NCI-H1417 treated with DMSO at 0.1 percent for 48 hours (cell line): Measurements from ENCODE around the gene TRAF1.

ENCODE experiments used
- DNase-seq: peaks from one replicate; lab custom pipeline; 2025; lab: John Stamatoyannopoulos, UW

TRAF1 gene

GRCh38 chr9:120924698-120925534 lies 1.7 kb downstream of the TRAF1 start:
- DNase-seq, result no peak

DNA sequence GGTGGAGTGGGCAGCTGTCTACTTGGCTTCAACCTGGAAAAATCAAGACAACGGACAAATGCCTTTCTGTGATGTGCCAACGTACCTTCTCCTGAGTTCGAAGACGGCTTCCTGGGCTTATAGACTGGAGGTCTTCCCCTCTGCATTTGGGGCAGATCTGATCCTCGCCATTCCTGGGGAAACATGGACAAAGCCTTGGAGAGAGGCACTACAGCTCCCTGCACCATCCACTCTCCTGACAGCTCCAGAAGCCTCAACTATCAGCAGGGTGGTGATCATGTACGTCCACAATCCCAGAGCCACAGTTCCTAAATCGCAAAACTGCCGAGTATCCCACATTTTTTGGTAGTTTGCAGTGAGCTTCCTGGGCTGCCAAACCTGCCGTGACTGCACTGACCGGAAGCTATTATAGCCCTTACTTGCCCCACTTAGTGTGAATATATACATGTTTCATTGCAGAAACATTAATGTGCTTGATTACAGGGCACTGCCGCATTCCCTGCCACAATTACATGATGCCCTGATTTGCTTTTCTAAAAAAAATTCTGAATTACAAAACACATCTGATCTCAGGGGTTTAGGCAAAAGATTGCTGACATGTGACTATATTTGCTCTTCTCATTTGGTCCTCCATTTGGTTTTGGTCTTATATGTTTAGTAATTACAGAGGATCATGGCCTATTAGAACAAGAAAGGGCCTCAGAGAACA lies 2.8 kb downstream of the TRAF1 start:
- no peak for DNase-seq

GRCh38 chr9:120922404-120923195 lies 4.0 kb downstream of the TRAF1 start:
- DNase-seq, result no peak

DNA sequence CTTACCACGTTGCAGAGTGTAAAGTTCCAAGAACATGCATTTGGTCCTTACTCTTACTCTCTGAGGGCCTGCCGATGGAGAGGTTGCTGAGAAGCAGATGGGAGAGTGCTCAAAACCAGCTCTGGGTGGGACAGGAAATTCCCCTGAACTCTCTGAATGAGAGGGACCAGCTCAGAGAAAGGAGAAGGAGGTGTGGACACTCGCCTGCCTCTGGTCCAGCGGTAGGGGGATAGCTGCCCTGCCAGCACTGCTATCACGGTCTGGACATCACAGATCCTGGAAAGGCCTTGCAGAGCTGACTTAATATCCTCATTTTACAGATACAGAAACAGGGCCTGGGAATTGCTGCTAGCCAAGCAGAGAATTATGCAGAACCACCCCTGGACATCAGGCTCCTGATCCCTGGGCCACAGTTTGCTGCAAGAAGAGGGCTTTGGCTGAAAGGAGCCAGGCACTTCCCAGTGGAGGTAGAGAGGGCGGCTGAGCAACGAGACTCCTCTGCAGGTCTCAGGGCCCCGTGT lies 4.9 kb downstream of the TRAF1 start:
- DNase-seq, result no peak

- no peak for DNase-seq
Observed at GRCh38 chr9:120920806-120921178, 5.8 kb downstream of the TRAF1 start.

- DNase-seq, result no peak
Observed at GRCh38 chr9:120919843-120920805, 6.5 kb downstream of the TRAF1 start.

- DNase-seq, result no peak
Observed at GRCh38 chr9:120918931-120919842, 7.4 kb downstream of the TRAF1 start.

DNA sequence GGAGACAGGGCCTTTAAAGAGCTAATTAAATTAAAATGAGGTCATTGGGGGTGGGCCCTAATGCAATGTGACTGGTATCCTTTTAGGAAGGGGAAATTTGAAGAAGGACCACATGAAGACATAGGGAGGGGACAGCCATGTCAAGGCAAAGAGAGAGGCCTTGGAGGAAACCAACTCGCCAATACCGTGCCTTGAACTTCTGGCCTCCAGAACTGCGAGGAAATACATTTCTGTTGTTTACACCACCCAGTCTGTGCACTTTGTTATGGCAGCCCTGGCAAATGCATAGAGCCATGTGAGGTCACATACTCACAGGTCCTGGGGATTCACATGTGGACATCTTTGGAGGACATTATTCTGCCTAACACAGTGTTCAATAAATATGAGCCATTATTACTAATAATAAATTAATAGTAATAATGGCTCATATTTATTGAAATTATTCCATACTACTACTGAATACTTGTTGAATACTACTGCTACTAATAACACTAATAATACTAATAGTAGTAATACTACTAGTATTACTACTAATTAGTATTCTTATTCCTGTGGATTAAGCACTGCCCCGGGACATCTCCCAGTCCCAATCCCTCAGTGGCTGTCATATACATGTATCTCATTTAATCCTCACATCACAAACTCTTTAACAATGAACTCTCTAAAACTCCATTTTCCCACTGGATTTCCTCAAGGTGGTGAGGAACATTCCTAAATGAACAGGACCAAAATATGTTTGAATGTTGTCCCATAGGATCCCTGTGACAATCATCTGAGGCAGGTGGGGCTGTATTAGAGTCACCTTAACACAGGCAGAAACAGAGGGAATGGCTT lies 8.4 kb downstream of the TRAF1 start:
- DNase-seq, result no peak

DNA sequence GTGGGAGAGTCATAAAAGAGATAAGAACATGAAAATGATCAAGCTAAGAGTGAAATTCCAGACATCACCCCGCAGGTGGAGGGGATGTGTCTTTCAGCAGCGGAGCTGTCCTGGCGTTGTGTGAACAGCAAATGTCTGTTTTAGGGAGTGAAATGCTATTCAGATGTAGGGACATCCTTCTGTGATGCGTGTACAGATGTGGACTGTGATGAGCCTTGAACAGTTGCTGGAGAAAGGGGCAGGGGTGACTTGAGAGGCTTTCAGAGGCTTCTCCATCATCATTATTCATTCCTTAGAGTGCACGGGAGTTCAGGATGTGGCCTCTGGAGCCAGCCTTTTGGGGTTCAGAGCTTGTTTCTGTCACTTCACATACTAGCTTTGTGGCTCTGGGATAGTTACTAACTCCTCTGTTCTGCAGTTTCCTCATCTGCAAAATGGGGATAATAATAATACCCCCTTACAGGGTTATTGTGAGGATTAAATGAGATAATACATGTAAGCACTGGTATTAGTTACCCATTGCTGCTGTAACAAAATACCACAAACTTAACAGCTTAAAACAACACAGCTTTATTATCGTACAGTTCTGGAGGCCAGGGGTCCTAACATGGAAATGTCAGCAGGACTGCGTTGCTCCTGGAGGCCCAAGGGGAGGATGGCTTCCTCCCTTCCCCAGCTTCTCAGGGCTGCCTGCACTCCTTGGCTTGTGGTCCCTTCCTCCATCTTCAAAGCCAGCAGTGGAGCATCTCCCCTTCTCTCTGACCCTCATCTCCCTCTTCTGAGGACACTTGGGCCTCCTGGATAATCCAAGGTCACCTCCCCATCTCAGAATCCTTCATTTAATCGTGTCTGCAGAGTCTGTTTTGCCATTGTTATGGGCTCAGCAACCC lies 9.4 kb downstream of the TRAF1 start:
- DNase-seq, result no peak

- DNase-seq, result no peak
Observed at GRCh38 chr9:120916588-120916987, 10.0 kb downstream of the TRAF1 start.

DNA sequence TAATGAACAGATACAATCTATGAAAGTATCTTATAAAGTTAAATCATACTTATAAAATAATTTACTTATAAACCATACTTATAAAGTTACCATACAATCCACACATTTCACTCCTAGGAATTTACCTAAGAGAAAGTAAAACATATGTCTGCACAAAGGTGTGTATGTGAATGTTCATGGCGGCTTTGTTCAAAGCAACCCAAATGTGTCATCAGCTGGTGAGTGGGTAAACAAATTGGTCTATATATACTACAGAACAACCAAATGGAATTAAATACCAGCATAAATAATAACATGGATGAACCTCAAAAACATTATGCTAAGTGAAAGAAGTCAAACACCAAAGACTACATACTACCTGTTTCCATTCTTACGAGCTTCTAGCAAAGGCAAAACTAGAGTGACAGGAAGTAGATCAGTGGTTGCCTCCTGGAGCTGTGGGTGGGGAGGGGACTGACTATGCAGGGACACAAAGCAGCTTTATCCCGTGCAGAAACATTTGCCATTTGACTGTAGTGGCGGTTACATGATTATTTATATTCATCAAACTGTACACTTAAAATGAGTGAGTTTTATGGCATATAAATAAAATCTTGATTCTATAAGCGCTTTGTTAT lies 10.6 kb downstream of the TRAF1 start:
- DNase-seq, result no peak

DNA sequence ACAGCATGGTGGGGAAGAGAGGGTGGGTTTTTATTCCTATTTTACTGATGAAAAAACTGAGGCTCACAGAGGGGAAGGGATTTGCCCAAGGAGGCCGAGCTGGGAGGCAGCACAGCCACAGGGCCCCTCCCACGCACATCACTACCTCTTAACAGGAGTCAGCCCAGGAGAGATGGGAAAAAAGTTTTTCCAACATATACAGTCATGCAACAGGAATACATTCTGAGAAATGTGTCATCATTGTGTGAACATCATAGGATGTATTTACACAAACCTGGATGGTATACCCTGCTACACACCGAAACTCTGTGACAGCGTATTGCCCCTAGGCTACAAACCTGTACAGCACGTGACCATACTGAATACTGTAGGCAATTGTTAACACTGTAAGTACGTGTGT lies 11.6 kb downstream of the TRAF1 start:
- no peak for DNase-seq

GRCh38 chr9:120914396-120914795 lies 12.2 kb downstream of the TRAF1 start:
- no peak for DNase-seq

- DNase-seq, result no peak
Observed at GRCh38 chr9:120913647-120914264, 12.8 kb downstream of the TRAF1 start.

DNA sequence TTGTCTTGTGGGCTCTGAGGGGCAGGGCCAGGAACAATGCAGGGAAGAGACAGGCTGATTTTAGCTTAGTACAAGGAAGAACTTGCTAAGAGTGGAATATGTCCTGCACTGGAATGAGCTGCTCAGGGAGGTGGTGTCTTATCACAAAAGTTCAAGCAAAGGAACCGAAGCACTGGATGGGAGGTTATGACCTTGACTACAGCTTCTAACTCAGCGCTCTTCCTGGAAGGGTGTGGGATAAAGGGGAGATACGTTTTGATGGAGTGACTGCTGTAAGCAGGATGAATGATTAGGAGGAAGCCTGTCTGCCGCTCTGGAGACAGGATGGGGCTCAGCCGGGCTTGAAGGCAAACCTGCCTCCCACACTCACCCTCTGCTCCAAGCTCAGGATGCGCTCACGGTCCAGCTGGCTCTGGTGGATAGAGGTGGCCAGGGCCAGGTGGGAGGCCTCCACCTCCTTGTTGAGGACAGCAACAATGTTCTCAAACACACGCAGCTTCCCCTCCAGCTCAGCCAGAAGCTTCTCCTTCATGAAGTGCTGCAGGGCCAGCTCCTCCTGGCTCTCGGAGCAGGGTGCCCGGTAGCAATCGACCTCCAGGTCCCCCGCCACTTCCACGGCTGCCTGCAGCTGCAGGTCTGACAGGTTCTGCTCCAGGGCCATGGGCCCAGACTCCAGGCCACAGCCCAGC lies 13.5 kb downstream of the TRAF1 start:
- DNase-seq, result no peak

DNA sequence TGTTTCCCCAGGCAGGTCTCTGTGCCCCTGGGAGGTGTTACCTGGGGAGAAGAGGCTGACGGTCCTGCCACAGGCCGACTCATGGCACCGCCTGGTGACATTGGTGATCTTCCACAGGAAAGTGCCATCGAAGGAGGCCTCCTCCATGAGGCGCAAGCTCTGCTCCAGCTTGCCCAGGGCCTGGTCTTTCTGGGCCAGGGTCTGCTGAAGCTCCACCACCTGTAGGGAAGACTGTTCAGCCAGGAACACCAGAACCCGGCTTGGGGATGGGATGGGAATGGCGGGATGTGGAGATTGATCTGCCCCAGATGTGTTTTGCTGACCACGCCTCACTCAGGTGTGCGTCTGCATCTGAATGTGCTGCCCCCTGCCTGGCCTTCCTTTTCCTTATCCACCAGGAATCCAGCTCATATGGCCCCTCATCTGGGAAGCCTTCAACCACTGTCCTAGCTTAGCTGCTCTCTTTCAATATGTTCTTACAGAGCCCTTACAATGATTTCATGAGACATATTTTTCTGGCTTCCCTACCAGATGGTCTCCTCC lies 15.2 kb downstream of the TRAF1 start:
- no peak for DNase-seq
